ENCODE results near the gene ABHD3.

Gene ABHD3

GRCh38 chr18:21704603-21705364, at the start of gene ABHD3:
ABHD3 (minus strand) TSS chr18:21704774; CDS start chr18:21704665, 109 bp downstream.
- Histone ChIP-seq H3K27me3 (ENCODE audit: control insufficient read depth, insufficient read depth, low read length) (no peaks in the 10 kb centered on the region), H3K4me3 (ENCODE audit: low read length) (peak within 1 kb of the TSS; percentile 94), H3K27ac (ENCODE audit: low read depth, low read length) (peak within 1 kb of the TSS; percentile 85), H3K9ac (ENCODE audit: low read length) (peak within 1 kb of the TSS; percentile 86), H3K4me1 (ENCODE audit: control insufficient read depth, insufficient read depth, low read length) (peaks cover 6% of the 10 kb centered on the region), H3K36me3 (ENCODE audit: control insufficient read depth, insufficient read depth, low read length) (no peaks in the 10 kb centered on the region)

- no peak overlapping the region for H3K9ac ChIP-seq (ENCODE audit: low read length)
- H3K27ac ChIP-seq (ENCODE audit: low read depth, low read length) = no peak overlapping the region
- H3K4me1 ChIP-seq (ENCODE audit: control insufficient read depth, insufficient read depth, low read length) = peaks cover 3% of the 10 kb centered on the region
- no peaks in the 10 kb centered on the region for H3K36me3 ChIP-seq (ENCODE audit: control insufficient read depth, insufficient read depth, low read length)
- H3K27me3 ChIP-seq (ENCODE audit: control insufficient read depth, insufficient read depth, low read length) = no peaks in the 10 kb centered on the region
- H3K4me3 ChIP-seq (ENCODE audit: low read length) = no peak overlapping the region
These were observed 43.5 kb upstream of the ABHD3 start for GRCh38 chr18:21747764-21748693.

GRCh38 chr18:21747268-21747667, 42.7 kb upstream of the ABHD3 start:
- H3K27ac ChIP-seq (ENCODE audit: low read depth, low read length) = no peak overlapping the region

GRCh38 chr18:21745231-21745630, 40.7 kb upstream of the ABHD3 start:
- no peak overlapping the region for H3K27ac ChIP-seq (ENCODE audit: low read depth, low read length)
- H3K27me3 ChIP-seq (ENCODE audit: control insufficient read depth, insufficient read depth, low read length) = no peaks in the 10 kb centered on the region
- H3K4me3 ChIP-seq (ENCODE audit: low read length) = no peak overlapping the region
- peaks cover 3% of the 10 kb centered on the region for H3K4me1 ChIP-seq (ENCODE audit: control insufficient read depth, insufficient read depth, low read length)
- no peaks in the 10 kb centered on the region for H3K36me3 ChIP-seq (ENCODE audit: control insufficient read depth, insufficient read depth, low read length)
- H3K9ac ChIP-seq (ENCODE audit: low read length) = no peak overlapping the region

More at GRCh38 chr18:21747268-21747667, 42.7 kb upstream of the ABHD3 start:
- Histone ChIP-seq H3K36me3 (ENCODE audit: control insufficient read depth, insufficient read depth, low read length) (no peaks in the 10 kb centered on the region), H3K4me1 (ENCODE audit: control insufficient read depth, insufficient read depth, low read length) (peaks cover 3% of the 10 kb centered on the region), H3K27me3 (ENCODE audit: control insufficient read depth, insufficient read depth, low read length) (no peaks in the 10 kb centered on the region), H3K4me3 (ENCODE audit: low read length) (no peak overlapping the region), H3K9ac (ENCODE audit: low read length) (no peak overlapping the region)

GRCh38 chr18:21743166-21743832, 38.7 kb upstream of the ABHD3 start:
- no peaks in the 10 kb centered on the region for H3K27me3 ChIP-seq (ENCODE audit: control insufficient read depth, insufficient read depth, low read length)
- H3K9ac ChIP-seq (ENCODE audit: low read length) = no peak overlapping the region
- no peak overlapping the region for H3K27ac ChIP-seq (ENCODE audit: low read depth, low read length)
- no peak overlapping the region for H3K4me3 ChIP-seq (ENCODE audit: low read length)
- peaks cover 3% of the 10 kb centered on the region for H3K4me1 ChIP-seq (ENCODE audit: control insufficient read depth, insufficient read depth, low read length)
- no peaks in the 10 kb centered on the region for H3K36me3 ChIP-seq (ENCODE audit: control insufficient read depth, insufficient read depth, low read length)

- H3K4me3 ChIP-seq (ENCODE audit: low read length) = peak overlapping the region; percentile 74
- H3K27me3 ChIP-seq (ENCODE audit: control insufficient read depth, insufficient read depth, low read length) = no peaks in the 10 kb centered on the region
- no peak overlapping the region for H3K27ac ChIP-seq (ENCODE audit: low read depth, low read length)
- no peaks in the 10 kb centered on the region for H3K36me3 ChIP-seq (ENCODE audit: control insufficient read depth, insufficient read depth, low read length)
- H3K9ac ChIP-seq (ENCODE audit: low read length) = no peak overlapping the region
- peaks cover 2% of the 10 kb centered on the region for H3K4me1 ChIP-seq (ENCODE audit: control insufficient read depth, insufficient read depth, low read length)
These were observed 37.7 kb upstream of the ABHD3 start for GRCh38 chr18:21742315-21742687.

GRCh38 chr18:21741562-21742314, 37.2 kb upstream of the ABHD3 start:
- H3K27ac ChIP-seq (ENCODE audit: low read depth, low read length) = peak overlapping the region; percentile 52
- H3K9ac ChIP-seq (ENCODE audit: low read length) = peak overlapping the region; percentile 40
- peak overlapping the region; percentile 74 for H3K4me3 ChIP-seq (ENCODE audit: low read length)
- no peaks in the 10 kb centered on the region for H3K4me1 ChIP-seq (ENCODE audit: control insufficient read depth, insufficient read depth, low read length)
- H3K36me3 ChIP-seq (ENCODE audit: control insufficient read depth, insufficient read depth, low read length) = no peaks in the 10 kb centered on the region
- H3K27me3 ChIP-seq (ENCODE audit: control insufficient read depth, insufficient read depth, low read length) = no peaks in the 10 kb centered on the region

GRCh38 chr18:21741312-21741561, 36.7 kb upstream of the ABHD3 start:
- H3K36me3 ChIP-seq (ENCODE audit: control insufficient read depth, insufficient read depth, low read length) = no peaks in the 10 kb centered on the region
- no peaks in the 10 kb centered on the region for H3K4me1 ChIP-seq (ENCODE audit: control insufficient read depth, insufficient read depth, low read length)
- H3K27me3 ChIP-seq (ENCODE audit: control insufficient read depth, insufficient read depth, low read length) = no peaks in the 10 kb centered on the region
- peak overlapping the region; percentile 98 for H3K27ac ChIP-seq (ENCODE audit: low read depth, low read length)
- H3K4me3 ChIP-seq (ENCODE audit: low read length) = peak overlapping the region; percentile 74
- no peak overlapping the region for H3K9ac ChIP-seq (ENCODE audit: low read length)

- Histone ChIP-seq H3K36me3 (ENCODE audit: control insufficient read depth, insufficient read depth, low read length) (no peaks in the 10 kb centered on the region), H3K9ac (ENCODE audit: low read length) (peak within 1 kb of the TSS; percentile 72), H3K27ac (ENCODE audit: low read depth, low read length) (peak within 1 kb of the TSS; percentile 98), H3K4me3 (ENCODE audit: low read length) (peak within 1 kb of the TSS; percentile 74), H3K27me3 (ENCODE audit: control insufficient read depth, insufficient read depth, low read length) (no peaks in the 10 kb centered on the region), H3K4me1 (ENCODE audit: control insufficient read depth, insufficient read depth, low read length) (no peaks in the 10 kb centered on the region)
These were observed 36.2 kb upstream of the ABHD3 start, which contains the start of gene MIB1 for GRCh38 chr18:21740538-21741311. MIB1 (plus strand) TSS chr18:21740792; CDS start chr18:21741584, 792 bp downstream.

GRCh38 chr18:21739604-21740537, 35.3 kb upstream of the ABHD3 start:
- Histone ChIP-seq H3K4me3 (ENCODE audit: low read length) (peak overlapping the region; percentile 51), H3K27ac (ENCODE audit: low read depth, low read length) (peak overlapping the region; percentile 68), H3K27me3 (ENCODE audit: control insufficient read depth, insufficient read depth, low read length) (no peaks in the 10 kb centered on the region), H3K36me3 (ENCODE audit: control insufficient read depth, insufficient read depth, low read length) (no peaks in the 10 kb centered on the region), H3K4me1 (ENCODE audit: control insufficient read depth, insufficient read depth, low read length) (no peaks in the 10 kb centered on the region), H3K9ac (ENCODE audit: low read length) (no peak overlapping the region)
